Posterior vena cava (tissue), 2 donors: ENCODE data around the gene SAMD11. TPM values are rescaled to one million over a fixed set of nuclear protein-coding genes. Genes with fewer than 3 reads are reported as not detected.

Experiments
- DNase-seq: peaks from one replicate; pipeline ENCODE4 v3.0.0-alpha.2; 2020; ENCODE audit warnings: low spot score
- intact Hi-C, 2 donors: fragments of 100-400 bp; cut with DNase I; formaldehyde crosslinking; loops; one replicate each; pipeline versions ENCODE4 v1.14.1 to v1.14.2; 2022 to 2023
- total RNA-seq, 2 donors: library from RNA; stranded (reverse); fragmentation: NEBNext Ultra II Directional; extraction: Animal tissue kit (Norgen Biotek cat#: 25700); gene quantifications; one replicate each; pipeline ENCODE4 v1.2.1, GENCODE V29; 2021
- donor health status: DM: yes; HTN: yes; CAD: no.
- donor health status: DM: yes; HTN: yes; CAD: no.

SAMD11 gene
- total RNA-seq, 2 donors from 2014 or later = 16.5 to 38.0 TPM

DNA sequence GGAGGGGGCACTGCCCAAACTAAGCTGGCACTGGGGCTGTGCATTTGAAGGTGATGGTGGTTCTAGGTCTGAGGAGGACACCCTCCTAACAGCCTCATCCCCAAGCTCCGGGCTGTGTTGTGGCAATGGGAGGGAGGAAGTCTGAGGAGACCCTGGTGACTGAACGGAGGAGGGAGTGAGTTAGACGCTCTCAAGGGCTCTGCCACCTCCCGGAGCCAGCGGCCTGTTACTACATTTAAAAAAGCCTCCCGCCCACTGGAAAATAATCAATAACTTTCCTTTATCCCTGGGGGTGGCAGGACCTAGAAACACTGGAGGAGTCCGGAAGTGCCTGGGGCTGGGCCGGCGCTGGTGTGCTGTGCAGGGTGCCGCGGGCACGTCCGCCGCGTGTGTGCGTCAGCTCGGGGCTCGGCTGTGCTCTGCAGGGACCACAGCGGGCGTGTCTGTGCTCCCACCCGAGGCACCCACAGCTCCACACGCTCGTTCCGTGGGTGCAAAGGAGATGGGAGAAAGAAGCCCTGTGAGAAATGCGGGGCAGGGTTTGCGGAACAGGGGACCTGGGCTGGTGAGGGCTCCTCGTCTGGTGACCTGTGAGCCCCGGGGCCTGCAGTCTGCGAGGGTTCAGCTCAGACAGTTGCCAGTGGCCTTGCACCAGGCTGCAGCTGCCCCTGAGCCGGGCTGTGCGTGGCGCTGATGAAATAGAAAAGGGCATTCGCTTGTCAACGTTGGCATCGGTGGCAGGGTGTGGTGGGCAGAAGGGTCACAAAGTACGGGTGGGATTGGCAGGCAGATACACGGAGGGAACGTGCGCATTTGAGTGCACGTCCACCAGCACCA is 5.3 kb downstream of the SAMD11 start:
- intact Hi-C loops = loop anchor here in 1 of 2 donors (2.0 kb wide), 1 partner anchor 16 kb away; no protein-coding TSS in a partner anchor
- DNase-seq = no peak

DNA sequence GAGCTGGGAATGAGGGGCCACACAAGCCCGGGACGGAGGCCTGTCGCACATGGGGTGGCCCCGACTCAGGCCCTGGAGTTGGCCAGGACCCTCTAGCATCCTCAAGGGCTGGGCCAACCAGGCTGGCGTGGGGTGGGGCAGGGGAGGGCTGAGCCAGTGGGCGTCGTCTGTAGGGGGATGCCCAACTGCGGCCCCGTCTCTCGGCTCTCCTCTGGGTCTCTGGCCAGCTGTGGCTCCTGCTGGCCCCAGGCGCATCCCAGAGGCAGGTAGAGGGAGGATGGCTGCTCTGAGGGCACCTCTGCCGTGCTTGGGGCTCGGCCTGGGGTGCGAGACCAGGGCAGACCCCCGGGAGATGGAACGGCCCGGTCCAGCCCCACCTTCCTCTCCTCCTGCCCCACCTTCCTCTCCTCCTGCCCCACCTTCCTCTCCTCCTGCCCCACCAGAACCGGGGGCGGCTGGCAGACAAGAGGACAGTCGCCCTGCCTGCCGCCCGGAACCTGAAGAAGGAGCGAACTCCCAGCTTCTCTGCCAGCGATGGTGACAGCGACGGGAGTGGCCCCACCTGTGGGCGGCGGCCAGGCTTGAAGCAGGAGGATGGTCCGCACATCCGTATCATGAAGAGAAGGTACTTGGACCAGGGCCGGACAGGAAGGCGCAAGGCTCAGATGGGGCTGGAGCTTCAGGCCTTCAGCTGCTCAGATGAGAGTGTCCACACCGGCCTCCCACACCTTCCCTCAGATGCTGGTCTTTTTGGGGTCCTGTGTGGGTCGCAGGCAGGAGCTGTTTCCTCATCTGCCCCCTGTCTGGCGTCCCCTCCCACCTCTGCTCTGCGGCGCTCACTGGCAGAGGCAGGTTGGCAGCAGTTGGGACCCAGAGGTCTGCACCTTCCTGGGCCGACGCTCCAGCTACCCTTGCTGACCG is 6.2 kb downstream of the SAMD11 start:
- DNase-seq = no peak
- intact Hi-C loops = loop anchor here in 1 of 2 donors (2.0 kb wide), 1 partner anchor 15 kb away; no protein-coding TSS in a partner anchor

DNA sequence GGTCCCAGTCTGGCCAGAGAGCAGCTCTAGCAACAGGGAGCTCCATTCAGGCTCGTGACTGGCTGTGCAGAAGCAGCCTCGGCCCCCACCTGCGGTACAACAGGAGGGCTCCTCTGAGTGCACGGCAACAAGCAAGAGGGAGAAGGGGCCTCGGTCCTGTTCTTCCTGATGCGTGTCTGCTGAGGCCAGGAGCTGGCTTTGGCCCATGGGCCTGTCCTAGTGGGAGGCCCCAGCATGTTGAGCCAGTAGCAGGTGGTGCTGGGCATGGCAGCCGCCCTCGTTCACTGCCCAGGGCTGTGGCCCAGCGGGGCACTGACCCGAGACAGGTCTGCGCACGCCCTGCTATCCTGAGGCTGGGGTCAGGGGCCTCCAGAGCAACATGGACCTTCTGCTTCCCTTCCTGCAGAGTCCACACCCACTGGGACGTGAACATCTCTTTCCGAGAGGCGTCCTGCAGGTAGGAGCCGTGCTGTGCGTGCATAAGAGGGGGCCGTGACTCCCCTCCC is 7.0 kb downstream of the SAMD11 start:
- intact Hi-C loops = no loop called here
- DNase-seq = no peak

DNA sequence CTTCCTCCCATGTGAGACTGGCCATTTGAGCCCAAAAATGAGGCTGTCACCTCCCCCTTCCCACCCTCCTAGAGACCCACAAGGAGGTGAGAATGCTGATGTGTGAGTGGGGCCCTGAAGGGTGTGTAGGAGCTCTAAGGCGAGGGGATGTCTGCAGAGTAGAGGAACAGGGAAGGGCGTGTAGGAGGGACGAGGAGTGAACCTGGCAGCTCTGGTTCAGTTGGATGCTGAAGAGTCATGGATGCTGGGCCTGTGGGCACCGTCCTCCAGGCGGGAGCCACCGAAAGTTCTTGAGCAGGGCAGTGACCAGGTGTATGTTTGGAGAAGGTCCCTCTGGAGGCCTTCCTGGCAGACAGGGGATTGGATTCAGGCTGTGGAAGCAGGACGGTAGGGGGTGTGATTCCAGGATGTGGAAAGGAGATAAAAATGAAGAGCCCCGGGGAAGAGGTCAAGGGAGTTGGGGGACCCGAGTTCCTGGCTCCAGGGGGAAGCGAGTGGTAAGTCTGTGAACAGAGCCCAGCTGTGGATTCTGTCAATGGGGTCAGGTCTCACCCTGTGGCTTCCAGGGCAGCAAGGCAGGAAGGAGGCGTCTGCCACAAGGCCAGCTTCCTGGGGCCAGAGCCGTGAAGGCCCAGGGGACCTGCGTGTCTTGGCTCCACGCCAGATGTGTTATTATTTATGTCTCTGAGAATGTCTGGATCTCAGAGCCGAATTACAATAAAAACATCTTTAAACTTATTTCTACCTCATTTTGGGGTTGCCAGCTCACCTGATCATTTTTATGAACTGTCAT is 7.9 kb downstream of the SAMD11 start:
- no peak for DNase-seq
- intact Hi-C loops = no loop called here

DNA sequence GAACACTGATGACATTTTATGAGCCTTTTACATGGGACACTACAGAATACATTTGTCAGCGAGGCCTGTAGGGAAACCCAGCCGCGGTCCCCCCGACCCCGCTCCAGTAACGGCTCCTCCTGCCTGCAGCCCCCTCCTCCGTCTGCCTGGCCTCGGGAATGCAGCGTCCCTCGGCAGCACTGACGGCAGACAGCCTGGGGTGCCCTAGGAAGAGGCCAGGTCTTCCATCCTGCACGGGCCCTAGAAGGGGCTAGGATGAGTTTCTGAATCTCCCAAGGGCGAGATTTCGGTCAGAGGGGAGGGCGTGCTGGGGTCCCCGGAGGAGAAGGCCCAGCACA is 8.4 kb downstream of the SAMD11 start:
- no peak for DNase-seq
- intact Hi-C loops = no loop called here

DNA sequence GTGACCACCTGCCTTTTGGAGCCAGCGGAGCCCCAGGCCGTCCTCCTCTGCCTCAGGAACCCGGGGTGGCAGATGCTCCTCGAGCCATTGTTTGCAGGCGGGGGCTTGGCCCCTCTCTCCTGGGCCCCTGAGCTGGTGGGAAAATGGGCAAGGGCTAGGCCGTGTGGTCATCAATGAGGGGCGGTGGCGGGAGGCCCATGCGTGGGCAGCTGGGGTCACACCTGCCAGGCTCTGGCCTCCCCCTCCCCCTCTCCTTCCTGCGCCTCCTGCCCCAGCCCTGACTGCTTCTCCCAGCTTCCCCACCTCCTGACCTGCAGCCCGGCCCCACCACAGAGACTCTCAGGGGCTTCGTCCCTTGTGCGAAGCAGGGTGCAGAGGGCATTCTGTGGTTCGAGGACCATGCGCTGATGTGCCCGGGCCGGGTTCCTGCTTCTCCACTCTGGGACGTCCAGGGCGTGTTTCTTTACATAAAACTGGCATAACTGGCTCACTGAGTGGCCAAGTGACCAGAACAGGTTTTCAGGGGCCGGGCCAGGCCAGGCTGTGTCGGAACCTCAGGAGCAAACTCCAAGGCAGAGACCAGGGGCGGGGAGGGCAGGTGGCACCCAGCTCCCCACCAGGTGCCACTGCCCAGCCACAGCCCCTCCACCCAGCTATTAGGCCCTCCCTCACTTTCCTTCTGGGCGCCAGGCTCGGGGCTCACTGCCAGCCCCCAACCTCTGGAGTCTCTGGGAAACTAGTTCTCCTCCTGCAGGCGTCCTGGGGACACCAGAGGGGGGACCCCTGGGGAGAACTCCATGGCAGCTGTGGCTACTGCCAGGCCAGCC is 9.3 kb downstream of the SAMD11 start:
- intact Hi-C loops = no loop called here
- DNase-seq = no peak

DNA sequence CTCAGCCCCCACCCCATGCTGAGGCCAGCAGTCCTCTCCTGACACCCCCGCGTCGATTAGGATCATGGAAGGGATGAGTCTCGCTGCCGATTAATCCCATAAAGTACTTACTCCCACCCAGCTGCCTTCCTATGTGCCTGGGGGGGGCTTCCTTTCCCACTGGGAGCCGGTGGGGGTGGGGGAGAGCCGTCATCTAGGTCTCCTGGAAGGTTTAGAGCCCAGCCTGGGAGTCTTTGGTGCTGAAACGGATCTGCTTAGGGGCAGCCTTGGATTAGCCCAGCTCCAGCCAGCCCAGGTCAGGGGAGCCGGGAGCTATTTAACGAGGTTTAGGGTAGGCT is 9.8 kb downstream of the SAMD11 start:
- DNase-seq = no peak
- intact Hi-C loops = no loop called here

DNA sequence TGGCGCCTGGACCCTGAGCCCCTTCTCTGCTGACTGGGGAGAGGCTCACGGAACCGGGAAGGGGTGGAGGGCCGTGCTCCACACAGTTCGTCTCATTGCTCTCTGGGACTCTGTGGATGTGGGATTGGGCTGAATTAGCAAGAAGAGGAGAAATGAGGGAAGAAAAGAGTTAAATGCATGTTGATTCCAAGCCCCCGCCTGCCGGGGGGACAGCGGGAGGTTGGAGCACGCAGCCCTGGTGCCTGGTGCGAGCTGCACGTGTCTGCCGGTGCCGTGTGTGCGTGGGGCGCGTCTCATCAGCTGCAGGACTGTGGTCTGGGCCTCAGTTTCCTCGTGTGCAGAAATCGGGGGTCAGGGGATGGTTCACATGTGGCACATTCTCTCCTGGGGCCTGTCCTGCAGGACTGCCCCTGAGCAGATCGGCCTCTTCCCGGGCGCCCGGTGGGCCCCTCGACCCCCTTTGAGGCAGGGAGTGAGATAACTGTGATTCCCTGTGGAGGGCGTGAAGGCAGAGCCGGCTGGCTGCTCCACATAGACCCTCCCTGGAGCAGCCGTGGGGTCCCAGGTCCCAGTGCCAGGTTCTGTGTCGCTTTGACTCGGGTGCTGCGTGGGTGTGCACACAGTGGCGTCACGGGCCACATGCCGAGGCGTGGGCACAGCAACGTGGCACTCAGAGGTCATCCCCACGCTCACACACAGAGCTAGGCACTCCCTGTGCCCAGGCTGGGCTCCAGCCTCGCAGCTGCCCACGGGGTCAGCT is 11.4 kb downstream of the SAMD11 start:
- intact Hi-C loops = no loop called here
- no peak for DNase-seq

DNA sequence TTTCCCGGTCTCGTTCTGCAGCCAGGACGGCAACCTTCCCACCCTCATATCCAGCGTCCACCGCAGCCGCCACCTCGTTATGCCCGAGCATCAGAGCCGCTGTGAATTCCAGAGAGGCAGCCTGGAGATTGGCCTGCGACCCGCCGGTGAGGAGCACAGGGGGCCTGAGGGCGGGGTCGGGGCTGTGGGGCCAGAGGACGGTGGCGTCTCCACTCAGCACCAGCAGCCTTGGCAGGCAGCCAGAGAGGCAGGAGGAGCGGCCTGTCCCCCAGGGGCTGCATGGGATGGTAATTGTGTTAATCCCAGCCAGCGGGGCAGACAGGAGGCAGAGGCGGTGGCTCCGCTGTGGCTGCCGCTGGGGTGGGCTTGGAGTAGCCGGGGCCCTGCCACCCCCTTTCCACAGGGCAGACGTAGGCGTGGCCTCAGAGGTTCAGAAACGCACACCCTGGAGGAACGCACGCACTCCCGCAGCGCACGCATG is 12.1 kb downstream of the SAMD11 start:
- DNase-seq = no peak
- intact Hi-C loops = no loop called here

DNA sequence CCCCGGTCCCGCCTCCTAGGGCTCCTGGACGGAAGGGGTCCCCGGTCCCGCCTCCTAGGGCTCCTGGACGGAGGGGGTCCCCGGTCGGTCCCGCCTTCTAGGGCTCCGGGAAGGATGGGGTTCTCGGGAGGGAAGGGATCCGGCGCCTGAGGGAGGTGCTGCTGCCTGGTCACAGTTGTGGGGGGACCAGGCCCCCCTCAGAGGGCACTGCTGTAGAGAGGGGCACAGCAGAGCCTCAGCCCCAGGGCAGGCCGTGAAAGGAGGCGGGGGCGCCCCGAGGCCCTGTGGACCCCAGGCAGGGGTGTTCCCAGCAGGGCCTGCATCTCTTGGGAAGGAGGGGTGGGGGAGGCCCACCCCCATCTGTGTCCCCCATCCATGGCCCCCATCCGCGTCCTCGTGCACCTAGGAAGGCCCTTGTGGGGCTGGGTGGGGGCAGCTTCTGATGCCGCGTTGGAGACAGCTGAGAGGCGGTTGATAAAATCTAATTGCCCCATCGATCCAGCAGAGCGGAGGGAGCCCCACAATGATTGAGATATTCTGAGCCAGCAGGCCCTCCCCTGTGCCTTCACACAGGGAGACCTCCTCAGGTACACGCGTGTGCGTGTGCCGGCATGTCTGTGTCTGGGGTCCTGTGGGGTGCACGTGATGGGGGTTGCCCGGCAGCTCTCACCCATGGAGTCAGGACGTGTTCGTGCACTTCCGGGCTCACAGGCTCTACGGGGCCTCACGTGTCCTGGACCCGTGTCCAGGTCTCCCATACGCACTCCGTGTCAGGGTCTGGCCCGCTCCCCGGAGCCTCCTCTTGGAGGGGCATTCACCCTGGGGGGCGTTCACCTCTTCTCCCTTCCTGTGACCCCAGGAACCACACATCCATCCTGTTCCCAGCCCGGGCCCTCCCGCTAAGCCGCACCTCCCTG is 12.9 kb downstream of the SAMD11 start:
- intact Hi-C loops = no loop called here
- DNase-seq = no peak

DNA sequence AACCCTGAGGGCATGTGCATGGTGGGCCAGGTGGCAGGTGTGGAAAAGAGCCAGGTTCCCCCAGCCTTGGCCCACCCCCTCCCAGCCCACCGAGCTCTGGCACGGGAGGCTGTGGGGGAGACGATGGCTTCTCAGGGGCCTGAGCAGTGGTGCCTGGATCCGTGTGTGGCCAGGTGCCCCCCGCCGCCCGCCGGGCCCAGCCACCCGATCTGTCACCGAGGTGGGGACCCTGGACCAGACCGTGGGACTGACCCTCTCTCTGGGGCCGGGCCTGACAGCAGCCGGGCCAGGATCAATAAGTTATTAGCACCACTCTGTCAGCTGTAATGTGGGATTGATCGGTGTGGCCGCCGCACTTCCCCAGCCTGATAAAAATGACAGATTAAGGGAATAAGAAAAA is 13.8 kb downstream of the SAMD11 start:
- intact Hi-C loops = no loop called here
- no peak for DNase-seq

DNA sequence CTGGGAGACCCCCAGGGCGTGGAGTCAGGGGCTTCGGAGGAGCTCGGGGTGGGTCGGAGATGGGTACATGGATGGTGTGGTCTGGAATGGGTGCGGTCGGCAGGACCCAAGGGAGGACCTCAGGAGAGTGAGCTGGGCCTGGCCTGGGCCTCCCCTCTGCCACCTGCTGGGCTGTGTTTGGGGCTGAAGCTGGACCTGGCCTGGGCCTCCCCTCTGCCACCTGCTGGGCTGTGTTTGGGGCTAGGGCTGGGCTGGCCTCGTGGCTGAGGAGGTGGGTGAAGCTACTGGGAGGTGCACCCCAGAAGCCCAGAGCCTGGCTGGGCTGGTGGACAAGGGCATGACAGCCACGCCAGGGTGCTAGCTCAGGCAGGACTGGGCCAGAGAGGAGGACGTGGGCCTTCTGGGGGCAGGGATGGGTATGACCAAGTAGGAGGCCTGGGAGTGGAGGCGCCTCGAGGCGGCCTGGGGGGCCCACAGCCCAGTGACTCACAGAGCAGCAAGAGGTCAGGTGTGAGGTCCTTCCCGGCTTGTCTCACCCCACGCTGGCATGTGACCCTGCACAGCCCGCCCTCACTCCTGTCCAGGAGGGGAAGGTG is 14.5 kb downstream of the SAMD11 start:
- DNase-seq = no peak
- intact Hi-C loops = no loop called here

DNA sequence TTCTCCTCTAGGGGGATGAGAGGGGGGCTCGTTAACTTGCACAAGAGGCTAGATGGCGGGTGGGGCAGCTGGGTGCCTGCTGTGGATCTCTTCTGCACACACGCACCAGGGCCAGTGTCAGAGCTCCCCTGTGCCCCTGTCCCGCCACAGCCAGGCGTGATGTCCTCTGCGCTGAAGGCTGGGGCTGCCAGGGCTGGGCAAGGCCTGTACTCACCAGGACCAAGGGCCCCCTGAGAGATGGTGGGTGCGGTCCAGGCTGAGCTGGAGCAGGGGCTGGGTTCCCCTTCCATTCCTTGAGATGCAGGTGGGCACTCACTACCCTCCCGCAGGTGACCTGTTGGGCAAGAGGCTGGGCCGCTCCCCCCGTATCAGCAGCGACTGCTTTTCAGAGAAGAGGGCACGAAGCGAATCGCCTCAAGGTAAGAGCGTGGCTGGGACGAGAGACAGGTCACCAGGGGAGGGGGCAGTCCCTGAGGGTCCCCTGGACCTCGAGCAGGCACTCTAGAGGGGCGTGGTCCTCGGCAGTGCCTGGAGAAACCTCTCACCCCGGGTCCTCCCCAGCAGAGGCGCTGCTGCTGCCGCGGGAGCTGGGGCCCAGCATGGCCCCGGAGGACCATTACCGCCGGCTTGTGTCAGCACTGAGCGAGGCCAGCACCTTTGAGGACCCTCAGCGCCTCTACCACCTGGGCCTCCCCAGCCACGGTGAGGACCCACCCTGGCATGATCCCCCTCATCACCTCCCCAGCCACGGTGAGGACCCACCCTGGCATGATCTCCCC is 15.2 kb downstream of the SAMD11 start:
- no peak for DNase-seq
- intact Hi-C loops = no loop called here

DNA sequence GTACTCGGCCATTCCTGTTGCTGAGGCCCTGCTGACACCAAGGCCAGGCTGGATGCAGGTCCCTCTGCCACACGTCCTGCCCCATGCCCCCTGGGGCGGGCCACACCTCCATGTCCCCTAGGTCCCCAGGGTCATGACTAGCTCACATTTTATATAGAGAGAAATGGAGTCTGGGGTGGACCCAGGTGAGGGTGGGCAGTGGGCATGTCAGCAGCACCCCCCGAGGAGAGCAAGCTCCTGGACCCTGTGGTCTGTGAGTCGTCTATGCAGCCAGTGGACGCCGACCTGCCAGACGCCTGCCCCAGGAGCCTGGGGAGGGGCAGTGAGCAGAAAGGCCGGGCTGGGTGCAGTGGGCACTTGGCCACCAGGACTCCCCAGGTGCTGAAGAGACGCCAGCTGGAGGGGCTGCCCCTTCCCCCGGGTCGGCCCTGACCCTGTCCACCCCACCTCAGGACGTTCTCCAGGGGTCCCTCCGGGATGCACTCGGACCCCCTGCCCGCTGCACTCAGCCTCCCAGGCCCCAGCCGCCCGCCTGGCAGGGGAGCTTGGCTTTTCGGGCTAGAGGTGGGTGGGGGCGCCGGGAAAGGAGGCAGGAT is 15.9 kb downstream of the SAMD11 start:
- no peak for DNase-seq
- intact Hi-C loops = no loop called here
